HG03354 (cell line): ENCODE results near the gene CNGA1.

Source experiments
- ATAC-seq: cut with Tn5 transposase; IDR thresholded peaks from one replicate; pipeline ENCODE4 v1.9.1; 2021; ENCODE audit warnings: mild to moderate bottlenecking; ENCODE audit not compliant: unreplicated experiment, poor library complexity, severe bottlenecking

Gene CNGA1

DNA sequence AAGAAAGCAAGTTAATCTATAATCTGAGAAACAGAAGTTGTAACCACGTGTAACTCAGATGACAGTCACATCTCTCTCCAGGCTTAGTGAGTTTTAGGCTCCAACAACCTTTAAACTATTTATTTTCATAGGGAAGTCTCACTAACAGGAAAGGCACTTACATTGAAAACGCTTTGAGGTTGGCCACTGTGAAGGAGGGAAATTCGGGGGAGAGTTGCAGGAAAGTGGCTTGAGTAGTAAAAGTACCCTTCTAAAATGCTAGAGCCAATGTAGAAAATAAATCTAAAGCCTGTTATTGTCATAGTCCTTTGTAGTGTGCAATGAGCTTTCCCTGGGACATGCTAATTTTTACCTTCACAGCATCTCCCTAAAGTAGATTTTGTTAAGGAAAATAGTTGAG lies 101.1 kb downstream of the CNGA1 start:
- no peak for ATAC-seq

DNA sequence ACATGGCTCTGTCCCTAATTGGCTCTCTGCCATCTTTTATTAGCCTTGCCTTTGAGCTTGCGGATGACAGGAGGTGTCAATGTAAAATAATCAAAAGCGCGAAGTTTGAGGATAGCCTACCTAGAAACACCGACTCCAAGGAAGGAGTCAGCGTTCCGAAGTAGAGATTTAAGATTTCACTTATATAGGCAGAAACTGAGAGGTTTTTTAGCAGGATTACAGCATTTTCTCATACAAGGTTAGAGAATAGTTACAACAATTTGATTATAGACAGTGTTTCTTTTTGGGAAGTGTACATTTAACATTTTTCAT lies 101.6 kb downstream of the CNGA1 start:
- ATAC-seq = peak; percentile 30

DNA sequence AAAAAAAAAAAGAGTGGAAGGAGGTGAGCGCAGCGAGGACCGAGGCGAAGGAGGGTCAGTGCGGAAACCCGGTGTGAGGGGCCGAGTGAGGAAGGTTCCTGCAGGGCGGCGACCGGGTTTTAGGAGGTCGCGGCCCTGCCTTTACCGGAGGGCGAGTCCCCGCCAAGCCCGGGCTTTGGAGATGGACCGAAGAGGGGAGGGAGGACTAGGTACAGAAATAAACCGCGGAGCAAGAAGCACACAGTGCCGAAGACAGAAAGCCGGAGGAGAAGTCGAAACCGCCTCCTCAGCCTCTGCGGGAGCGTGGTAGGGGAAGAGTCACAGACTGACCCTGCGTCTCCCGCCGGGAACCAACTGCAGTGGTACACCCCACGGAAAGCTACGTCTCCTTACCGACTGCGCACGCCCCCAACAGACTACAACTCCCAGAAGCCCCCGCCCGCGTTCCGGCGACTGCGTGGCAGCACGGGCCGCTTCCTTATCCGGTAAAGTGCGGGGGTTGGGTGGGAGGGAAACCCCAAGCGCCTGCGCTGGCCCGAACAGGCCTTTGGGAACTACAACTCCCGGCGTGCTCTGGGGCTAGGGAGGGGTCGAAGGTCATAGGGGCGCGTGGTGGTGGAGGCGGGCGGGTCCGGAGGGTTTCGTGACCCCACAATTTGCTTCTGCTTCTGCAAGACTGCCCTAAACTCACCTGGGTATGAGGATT lies 102.1 kb downstream of the CNGA1 start, which contains the start of gene NFXL1:
Gene NFXL1 (minus strand): TSS at position 364 of the 706 bp plus-strand sequence. CDS start 380 bp downstream, outside the sequence.
- ATAC-seq = peak; percentile 98

DNA sequence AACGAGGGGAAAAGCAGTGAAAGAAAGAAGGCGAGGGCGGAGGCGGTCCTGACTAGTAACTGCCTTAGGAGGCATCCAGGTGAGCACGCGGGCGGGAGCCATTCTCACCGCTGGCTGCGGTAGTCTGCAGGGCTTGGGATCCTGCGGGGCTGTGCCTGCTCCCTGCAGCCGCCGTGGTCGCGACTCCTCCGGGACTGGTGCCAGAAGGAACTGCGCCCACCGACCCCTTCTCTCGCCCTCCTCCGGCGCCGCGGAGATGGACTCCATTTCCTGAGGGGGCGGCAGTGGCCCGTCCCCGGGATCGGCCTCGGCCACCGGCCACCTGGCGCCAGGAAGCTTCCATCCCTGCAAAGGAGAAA lies 102.6 kb downstream of the CNGA1 start:
- ATAC-seq = peak; percentile 27

DNA sequence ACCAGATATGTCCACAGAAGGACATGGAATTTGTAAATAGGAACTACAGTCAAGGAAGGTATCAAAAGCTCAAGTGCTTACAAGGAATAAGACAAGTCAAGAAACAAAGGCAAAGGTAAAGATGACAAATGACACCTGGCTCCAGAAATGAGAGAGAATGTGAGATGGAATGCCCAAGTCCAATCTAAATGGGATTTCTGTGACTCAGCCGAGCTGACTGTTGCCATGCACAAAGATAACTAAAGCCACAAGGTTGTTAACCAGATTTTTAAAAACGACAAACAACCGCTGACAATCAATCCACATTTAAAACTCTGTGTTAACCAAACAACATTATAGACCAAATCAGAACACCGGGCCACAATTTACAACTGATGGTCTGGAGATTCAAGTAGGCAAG lies 103.2 kb downstream of the CNGA1 start:
- ATAC-seq = no peak

DNA sequence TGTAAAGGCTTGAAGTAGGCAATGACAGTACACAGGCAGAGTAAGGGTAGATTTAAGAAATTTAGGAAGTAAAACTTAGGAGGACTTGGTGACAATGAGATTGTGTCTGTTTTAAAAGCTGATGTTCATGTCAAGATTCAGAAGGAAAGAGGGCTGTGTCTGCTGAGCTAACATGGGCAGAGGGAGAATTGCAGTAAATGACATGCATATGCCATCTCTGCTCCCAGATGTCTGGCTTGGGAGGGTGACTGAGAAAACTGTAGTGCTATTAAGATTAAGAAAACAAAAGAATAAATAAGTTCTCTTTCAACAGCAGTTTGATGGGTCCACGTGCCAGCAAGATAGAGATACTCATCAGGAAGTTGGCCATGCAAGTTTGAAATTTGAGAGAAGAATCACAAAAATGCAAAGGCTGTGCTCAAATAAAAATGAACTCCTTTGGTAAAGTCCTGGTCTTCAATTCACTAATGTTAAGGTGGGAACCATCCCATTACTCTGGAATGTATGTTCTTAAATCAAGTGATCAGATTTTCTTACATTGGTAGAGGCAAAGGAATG lies 109.3 kb downstream of the CNGA1 start:
- ATAC-seq = no peak

DNA sequence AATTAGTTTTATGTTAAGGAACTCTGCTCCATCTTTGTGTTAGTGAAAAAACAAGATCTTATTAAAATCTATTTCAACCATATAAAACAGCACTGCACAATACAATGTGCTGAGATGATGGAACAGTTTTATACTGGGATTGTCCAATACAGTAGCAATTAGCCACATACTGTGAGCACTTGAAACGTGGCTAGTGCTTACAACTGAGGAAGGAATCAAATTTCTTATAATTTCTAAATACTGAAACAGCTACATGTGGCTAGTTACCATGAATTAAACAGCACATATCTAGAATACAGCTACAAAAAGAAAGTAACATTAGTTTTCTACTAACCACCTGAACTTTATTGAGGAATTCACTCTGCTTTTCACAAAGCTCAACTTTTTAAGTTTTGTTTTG lies 116.8 kb downstream of the CNGA1 start:
- ATAC-seq = no peak

DNA sequence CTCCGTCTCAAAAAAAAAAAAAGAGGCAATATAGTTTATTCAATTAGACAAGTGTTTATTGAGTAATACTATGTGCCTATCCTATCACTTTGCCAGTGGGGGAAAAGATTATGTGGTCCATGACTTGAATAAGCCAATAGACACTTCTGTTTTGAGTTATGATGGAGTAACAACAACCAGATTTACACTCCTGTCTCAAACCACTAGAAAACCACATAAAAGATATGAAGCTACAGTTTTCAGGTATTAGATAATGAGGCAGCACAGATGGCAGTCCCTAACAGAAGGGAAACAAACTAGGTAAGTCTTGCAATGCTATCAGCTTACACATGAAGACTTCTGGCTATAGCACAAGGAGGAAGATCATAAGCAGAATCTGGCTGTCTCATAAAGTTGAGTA lies 124.6 kb downstream of the CNGA1 start:
- ATAC-seq = no peak
